GM19395 (cell line): ENCODE data around the gene EPB41L4B.
"Not testable (repeated sequence)": the region's sequence is repeated elsewhere in the genome, so short reads cannot be mapped to it uniquely, and the experiment has no call there.

ENCODE experiments used
- ATAC-seq: cut with Tn5 transposase; IDR thresholded peaks from one replicate; pipeline ENCODE4 v1.9.1; 2021; ENCODE audit warnings: mild to moderate bottlenecking, moderate library complexity; ENCODE audit not compliant: unreplicated experiment

EPB41L4B gene

DNA sequence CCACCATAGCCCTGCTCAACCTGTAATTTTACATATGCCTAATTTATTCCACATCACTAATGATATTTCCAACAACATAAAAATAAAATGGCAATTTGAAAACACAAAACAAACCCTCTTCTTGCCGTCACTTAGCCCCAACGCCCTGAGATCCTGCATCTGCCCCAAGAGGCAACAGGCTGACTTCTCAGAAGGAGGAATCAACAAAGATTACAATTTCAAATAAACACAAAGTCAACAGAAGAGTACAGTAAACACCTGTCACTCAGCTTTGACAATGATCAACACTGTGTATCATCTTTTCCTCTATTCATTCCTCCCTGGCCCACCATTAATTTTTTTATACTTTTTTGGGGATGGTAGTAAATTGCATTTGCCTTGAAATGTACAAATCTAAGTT, 19.8 kb downstream of the EPB41L4B start:
- ATAC-seq: no peak

DNA sequence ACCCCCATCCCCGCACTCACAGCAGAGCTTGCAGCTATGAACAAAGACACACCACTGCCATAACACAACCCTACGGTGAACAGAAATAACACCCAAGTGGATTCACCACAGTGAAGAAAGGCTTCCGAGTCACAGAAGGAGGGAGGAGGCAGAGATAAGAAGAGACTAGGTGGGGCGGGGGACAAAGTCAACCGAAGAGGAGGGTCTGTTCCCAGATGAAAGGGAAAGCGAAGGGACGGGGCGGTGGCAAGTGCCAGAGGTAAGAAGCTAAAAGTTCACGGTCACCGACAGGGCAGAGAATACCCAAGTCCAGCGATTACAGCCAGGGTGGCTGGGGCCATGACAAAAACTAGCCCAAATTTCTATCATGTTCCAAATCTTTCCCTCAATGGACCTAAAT, 21.0 kb downstream of the EPB41L4B start:
- no peak for ATAC-seq

DNA sequence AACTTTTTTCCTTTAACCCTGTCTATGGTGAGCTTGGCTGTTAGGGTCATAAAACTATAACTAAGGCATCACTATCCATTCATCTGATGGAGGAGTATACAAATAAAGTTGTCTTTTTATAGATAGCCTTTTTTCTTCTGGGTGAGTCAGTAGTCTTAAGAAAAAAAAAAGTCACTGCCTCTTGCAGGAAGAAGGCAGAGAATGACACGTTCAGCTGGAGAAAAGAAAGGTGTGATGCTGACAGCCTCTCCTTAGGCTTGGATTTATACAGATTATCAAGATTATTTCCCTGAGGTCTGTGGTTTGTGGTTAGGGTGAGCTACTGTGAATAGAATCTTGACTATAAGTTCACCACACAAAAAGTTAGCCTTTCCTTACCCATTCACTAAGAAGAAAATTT, 23.0 kb downstream of the EPB41L4B start:
- no peak for ATAC-seq

DNA sequence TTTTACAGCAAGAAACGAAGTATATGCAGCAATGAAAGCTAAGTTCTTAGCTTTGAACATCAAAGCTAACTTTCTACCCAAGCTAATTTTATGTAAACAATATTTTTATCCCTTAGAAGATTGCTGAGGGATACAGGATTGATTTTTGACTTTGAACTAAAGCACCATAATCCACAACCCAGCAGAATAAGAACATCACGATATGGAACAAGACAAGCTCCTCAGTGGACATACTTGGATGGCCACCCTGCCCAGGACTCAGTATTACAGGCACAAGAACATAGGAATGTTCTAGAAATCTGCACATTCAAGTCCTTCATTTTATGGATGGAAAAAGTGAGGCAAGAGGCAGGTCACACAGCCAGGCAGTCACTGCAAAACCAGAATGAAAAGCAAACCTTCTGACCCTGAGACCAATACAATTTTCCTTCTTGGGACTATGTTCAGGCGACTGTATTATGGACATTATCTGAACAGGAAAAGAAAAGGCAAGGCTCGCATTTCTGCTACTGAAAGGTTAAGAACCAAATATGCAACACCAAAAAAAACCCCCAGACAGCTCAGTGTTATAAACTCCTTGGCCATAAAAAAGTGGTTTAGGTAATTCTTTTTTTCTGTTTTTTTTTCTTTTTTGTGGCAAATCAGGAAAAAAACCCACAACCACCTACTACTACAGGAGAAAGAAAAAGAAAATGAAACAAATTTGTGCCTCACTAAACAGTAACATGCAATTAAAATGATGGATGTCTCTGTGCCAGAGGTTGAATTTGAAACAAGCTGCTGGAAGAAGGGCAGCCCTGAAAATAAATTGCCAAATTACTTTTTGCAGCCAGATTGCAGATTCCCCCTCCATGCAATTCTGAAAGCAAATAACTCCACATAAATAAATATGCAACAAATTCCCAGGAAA, 25.4 kb downstream of the EPB41L4B start:
- no peak for ATAC-seq

DNA sequence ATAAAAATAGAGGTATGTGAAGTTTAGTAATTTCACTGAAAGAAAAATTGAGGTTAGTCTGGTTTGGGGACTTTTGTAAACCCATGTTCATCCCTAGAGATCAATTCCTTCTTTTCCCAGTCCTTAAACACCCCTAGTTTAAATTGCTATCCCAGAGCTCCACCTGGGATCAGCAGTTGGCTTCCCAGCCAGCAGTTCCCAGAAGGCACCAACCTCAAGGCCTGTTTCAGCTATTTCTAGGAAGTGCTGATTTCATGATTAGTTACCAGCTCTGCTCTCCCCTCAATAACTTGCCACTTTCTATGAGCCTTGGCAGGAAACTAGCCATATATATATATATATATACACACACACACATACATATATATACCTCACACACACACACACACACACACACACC, 30.5 kb downstream of the EPB41L4B start:
- ATAC-seq: no peak

DNA sequence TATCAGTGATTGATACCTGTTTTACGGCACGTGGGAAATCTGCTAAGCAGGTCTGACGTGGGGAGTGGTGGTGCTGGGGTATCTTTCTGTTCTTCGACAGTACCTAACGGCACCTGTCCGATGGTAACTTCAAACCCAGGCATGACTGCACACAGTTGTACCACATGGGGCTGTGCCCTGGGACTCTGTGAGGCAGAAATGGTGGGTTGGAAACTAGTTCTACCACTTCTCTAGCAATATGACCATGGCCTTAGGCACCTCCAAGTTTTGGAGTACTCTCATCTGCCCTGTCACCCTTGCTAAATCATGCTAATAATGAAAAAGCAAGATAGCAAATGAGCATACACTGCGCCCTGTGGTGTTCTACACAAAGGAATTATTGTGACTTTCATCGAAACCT, 30.9 kb downstream of the EPB41L4B start:
- ATAC-seq: no peak

DNA sequence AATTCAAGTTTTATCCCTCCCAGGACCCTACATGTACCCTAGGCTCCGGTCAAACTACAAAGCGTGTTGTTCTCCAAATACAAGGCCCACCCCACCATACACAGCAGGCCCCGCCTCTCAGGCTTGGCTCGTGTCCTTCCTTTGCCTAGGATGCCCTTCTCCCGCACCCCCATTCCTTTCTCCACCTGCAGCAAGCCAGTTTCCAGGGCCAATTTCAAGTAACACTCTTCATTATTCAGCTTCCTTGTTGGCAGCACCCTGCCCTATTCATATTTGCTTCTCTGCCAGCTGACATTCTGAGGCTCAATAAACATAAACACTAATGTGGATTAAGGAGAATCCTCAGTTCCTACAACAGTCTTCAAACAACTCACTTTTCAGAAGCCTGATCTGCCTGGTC, 31.7 kb downstream of the EPB41L4B start:
- no peak for ATAC-seq

DNA sequence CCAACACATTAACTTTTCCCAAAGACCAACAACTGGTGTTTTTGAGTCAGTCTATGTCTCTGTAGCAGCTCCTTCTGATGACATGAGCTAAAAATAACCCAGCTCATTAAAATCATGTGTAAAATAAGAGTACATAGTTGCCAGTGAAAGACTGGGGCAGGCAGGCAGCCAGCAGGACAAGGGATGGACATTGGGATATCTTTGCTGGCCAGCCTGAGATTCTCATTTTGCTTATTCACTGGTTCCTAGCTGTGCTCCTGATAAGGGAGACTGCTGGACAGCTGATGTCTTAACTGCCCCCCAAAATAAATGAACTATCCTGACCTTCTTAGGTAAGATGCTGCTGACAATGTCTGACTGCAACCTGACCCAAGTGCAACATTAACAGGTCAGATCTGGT, 33.9 kb downstream of the EPB41L4B start:
- no peak for ATAC-seq

DNA sequence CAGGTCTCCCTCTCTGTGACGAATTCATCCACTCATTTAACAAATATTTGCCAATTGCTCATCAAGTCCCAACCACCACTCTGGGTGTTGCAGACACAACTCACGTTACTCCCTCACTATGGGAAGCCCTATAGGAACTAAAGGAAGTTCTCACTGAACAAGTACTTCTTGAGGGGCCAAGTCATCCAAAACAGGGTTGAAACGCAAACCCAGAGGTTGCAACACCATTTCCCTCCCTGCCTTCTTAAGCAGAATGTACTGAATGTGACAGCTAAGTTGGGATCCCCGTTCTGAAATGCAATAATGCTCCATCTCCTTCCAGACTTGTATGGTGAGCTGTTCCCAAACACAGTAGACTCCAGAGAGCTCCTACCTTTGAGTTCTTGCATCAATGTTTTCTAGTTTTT, 34.3 kb downstream of the EPB41L4B start:
- no peak for ATAC-seq

DNA sequence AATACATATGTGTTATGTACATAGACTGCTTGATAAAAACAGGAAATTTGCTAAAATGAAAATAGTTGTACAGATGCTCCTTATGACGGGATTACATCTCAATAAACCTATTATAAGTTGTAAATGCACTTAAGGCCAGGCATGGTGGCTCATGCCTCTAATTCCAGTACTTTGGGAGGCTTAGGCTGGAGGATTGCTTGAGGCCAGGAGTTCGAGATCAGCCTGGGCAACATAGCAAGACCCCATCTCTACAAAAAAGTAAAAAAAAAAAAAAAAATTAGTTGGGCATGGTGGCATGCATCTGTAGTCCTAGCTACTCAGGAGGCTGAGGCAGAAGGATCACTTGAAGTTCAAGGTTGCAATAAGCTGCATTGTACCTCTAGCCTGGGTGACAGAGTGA, 37.2 kb downstream of the EPB41L4B start:
- ATAC-seq: not testable (repeated sequence)

DNA sequence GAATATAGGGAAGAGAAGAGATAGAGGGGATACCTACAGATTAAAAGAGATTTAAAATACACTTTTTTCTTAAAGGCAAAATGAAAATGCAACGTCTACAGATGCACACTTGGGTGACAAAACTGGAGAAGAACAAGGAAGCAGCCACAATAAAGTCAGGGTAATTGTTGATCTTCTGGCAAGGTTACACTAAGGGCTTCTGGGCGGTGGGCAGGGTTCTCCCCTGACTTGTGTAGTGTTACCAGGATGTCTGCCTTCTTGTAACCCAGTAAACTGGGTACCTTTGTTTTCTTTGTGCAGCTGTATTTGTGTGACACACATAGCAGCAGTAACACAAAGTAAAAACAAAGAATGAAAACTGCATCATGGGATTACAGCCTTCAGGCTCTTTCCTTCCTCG, 37.8 kb downstream of the EPB41L4B start:
- ATAC-seq: no peak

DNA sequence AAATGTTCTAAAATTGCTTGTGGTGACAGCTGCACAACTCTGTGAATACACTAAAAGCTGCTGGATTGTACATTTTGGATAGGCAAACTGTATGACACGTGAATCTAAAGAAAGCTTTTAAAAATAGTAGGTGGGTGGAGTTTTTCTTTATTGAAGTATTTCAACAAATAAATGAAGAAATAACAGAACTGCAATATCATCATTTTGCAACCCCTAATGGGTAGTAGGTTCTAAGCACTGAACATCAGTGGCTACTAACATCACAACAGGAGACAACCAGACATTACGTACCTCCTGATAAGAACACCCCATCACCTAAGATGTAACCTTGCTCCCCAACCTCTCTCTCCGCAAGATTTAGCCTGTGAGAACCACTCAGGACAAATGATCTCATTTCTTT, 38.6 kb downstream of the EPB41L4B start:
- ATAC-seq: no peak

DNA sequence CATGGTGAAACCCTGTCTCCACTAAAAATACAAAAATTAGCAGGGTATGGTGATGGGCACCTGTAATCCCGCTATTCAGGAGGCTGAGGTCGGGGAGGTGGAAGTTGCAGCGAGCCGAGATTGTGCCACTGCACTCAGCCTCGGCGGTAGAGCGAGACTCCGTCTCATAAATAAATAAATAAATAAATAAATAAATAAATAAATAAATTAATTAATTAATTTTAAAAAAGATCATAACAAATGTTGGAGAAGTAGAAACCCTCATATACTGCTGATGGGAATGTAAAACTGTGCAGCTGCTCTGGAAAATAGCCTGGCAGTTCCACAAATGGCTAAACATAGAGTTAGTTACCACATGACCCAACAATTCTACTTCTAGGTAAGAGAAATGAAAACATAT, 39.3 kb downstream of the EPB41L4B start:
- ATAC-seq: no peak

DNA sequence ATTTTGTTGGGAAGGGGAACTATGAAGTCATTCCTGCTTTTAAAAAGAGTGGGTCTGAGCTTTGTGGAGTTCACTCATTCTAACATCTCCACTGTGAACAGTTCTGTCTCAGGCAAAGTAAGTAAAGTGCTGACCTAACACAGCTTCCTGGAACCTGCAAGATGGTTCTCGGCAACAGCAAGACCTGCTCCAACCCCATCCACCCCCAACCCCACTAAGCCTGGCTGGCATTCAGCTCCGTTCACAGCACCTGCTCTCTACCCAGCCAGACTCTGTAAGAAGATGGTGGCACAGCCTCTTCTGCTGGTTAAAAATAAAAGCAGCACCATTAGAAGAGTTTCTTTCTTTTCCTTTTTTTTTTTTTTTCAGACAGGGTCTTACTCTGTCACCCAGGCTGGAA, 42.0 kb downstream of the EPB41L4B start:
- no peak for ATAC-seq

DNA sequence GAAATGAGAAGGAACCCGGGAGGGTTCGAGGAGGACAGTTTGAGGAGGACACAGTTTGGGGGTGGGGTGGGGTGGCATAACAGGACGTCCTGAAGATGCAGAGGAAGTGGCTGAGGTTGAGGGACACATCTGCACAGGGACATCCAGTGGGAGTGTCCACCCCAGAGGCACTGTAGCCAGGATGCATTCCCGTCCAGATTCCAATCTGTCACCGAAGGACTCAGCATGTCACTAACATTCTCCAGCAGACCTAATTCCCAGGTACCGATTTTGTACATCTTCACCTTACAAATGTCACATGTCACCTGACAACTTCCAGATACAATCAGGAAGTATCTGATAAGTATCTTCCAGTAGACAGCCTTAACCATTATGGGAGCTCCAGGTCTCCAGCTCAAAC, 42.6 kb downstream of the EPB41L4B start:
- ATAC-seq: no peak

DNA sequence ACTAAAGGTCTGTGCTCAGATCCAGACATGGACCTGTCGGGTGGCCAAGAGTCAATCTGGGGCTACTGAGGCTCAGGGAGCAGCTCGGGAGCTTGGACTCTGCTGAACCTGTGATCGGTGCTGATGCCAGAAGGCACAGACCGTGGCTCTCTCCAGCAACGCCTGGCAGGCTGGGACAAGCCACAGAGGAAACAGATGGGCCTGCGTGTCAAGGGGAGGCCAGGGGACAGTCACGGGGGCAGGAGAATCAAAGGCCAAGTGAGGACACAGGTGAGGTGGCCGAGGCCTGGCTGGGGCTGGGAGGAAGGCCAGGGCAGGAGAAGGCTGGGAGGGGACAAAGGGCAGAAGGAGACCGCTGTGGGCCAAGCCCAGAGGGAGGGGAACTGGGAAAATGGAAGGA, 43.4 kb downstream of the EPB41L4B start:
- ATAC-seq: no peak

DNA sequence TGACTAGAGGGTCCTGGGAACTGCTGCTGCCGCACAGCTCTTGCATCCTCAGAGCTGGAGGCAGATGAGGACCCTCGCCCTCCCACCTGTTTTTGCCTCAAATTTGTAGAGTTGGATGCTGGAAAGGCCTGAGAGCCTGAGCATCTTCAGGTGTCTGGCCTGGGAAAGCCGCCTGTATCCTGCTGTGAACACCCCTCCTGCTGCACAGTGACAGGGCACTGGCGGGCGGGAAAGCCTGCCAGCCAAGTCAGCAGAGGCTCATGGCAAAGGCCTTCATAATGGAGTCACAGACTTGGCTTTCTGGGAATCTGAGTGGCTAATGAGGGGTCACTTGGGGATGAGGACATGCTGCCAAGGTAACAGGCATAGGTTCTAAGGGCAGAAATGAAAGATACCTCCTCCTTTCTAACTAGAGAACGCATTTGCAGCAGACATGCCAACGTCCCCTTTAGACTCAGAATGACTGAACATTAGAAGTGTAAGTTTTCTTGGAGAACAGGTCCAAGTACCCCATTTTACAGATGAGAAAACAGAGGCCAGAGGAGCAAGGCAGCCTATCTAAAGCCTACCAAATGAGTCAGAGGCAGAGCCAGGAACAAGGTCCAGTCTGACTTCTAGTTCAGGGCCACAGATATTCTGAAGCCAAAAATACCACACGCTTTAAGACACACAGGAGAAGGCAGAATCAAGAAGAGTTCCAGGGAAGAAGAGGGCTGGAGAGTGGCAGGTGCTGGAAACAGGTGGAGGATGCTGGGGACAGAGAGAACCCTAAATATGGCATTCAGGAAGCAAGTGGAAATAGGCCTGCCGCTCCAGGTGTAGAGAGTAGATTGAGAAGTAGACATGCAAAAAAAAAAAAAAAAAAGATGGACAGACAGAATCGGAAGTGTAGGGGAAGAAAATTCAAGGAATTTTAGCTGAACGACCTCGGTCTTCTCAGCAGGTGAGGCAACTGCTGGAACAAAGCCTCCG, 44.1 kb downstream of the EPB41L4B start:
- ATAC-seq: no peak

DNA sequence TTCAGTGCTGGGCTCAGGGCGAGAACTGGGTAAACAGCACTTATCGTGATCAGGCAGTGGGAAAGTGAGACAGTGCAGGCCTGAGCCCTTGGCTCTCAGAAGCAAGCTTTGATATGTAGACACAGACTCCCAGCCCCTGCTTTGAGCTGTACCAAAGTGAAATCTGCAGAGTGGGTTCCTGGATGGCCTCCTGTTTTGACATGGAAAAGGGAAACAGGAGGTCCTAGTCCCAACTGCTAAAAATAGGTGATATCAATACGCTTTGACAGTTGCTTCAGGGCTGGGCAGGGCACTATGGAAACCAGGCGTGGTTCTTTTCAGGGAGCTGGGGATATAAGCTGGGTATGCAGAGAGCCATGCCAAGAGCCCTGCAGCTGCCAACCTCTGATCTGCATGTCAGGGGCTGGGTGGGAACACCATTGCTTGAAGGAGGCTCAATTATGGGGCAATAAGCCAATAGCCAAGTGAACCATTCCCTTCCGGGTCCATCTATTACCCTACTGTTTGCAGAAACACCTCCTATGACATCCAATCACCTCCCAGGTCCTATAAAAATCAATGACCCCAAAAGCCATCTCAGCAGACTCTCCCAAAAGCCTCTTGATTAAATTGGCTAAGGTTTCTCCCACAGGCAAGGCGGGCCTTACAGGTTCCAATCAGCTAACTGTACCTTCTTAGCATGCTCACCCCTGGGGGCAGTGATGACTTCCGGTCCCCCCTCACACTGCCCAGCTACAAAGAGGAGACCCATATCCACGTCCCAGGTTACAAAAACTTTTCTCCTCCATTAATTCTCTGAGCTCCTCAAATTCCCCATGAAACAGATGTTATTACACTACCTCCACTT, 45.8 kb downstream of the EPB41L4B start:
- no peak for ATAC-seq

DNA sequence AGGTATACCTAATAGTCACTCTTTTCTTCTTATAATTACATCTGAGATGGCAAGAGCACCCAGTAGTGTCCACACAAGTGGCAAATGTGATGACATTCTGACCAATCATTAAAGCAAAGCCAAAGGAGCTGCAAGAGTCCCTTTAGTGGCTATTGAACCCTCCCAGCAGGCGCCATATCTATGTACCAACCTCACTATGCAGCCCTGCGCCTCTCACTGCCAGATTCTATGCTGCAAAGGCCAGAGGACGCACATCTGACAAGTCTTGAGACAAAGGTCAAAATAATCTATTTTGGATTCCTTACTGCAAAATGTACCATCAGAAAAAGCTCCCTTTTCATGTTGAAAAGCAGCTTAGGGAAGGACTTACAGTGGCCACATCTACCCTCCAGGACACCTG, 47.0 kb downstream of the EPB41L4B start:
- no peak for ATAC-seq

DNA sequence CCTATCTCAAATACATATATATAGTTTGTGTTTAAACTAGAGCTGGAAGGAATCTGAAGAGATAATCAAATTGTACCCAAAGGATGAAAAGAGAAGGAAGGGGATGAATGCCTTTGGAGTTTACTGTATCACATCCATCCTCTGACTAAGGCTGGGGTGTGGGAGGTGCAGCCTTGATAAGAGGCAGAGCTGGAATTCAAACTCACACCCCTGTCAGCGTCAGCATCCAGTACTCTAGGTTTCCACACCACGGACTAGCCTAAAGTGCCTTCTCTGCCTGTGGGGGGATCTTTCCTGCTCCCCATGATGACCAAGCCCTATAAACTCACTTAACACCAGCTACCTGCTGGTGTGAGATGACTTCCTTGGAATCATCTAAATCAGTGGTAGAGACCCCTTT, 48.1 kb downstream of the EPB41L4B start:
- no peak for ATAC-seq

DNA sequence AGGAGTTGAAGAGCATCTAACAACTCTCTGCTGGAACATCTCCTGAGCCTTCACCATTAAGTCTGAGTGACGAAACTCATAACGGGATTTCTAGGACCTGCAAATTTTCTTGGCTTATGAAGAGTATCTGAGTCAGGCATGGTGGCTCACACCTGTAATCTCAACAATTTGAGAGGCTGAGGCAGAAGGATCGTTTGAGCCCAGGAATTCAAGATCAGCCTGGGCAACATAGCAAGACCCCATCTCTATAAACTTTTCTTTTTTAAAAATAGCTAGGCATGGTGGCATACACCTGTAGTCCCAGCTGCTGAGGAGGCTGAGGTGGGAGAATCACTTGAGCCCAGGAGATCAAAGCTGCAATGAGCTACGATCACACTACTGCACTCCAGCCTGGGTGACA, 48.8 kb downstream of the EPB41L4B start:
- no peak for ATAC-seq
